GM23338 (cell line): ENCODE results near the gene IL1A.

Source experiments
- EZH2 ChIP-seq: fragments of 200-600 bp; sonication (generic); IDR thresholded peaks from one replicate; pipeline ENCODE4 v1.8.0; 2017; ENCODE audit warnings: antibody characterized with exemption, mild to moderate bottlenecking, low read depth; ENCODE audit not compliant: unreplicated experiment
- EZH2phosphoT487 ChIP-seq: fragments of 200-600 bp; sonication (generic); IDR thresholded peaks from one replicate; pipeline ENCODE4 v1.8.1; 2018; ENCODE audit warnings: antibody characterized with exemption; ENCODE audit not compliant: unreplicated experiment
- TF ChIP-seq, protein P1 (sequence below), 2 experiments: fragments of 200-600 bp in 1 of 2; sonication (generic) in 1 of 2; conservative IDR thresholded peaks; 2 replicates each; pipeline versions ENCODE4 v1.5.1 to v1.6.1; 2016 to 2017; ENCODE audit warnings: antibody characterized with exemption in 2 of 2, low read depth in 2 of 2, mild to moderate bottlenecking in 2 of 2, moderate library complexity in 1 of 2

- TF ChIP-seq, protein P1, sequence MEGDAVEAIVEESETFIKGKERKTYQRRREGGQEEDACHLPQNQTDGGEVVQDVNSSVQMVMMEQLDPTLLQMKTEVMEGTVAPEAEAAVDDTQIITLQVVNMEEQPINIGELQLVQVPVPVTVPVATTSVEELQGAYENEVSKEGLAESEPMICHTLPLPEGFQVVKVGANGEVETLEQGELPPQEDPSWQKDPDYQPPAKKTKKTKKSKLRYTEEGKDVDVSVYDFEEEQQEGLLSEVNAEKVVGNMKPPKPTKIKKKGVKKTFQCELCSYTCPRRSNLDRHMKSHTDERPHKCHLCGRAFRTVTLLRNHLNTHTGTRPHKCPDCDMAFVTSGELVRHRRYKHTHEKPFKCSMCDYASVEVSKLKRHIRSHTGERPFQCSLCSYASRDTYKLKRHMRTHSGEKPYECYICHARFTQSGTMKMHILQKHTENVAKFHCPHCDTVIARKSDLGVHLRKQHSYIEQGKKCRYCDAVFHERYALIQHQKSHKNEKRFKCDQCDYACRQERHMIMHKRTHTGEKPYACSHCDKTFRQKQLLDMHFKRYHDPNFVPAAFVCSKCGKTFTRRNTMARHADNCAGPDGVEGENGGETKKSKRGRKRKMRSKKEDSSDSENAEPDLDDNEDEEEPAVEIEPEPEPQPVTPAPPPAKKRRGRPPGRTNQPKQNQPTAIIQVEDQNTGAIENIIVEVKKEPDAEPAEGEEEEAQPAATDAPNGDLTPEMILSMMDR (conservative IDR thresholded peaks at IDR 0.05; ENCODE audit: low read depth in 2 of 2): no peak
- TF ChIP-seq EZH2phosphoT487 (no peak), EZH2 (no peak)
Observed at GRCh38 chr2:112727276-112728028, 56.8 kb downstream of the IL1A start.
